Ovary (tissue), 3 donors: ENCODE measurements around the gene MYL11.

ENCODE experiments used
- POLR2A ChIP-seq: fragments of 450-650 bp; IDR thresholded peaks from one replicate; pipeline ENCODE4 v1.6.1; 2017; ENCODE audit warnings: antibody characterized with exemption, mild to moderate bottlenecking, moderate library complexity
- TF ChIP-seq, protein P1 (sequence below), 3 donors: fragments of 450-650 bp in 2 of 3; fragments of 200-600 bp in 1 of 3; IDR thresholded peaks; one replicate each; pipeline versions ENCODE4 v1.5.1 to v1.8.0; 2016 to 2022; ENCODE audit warnings: antibody characterized with exemption in 3 of 3, mild to moderate bottlenecking in 1 of 3
- donor health status: DM: no; HTN: no; CAD: no.

DNA sequence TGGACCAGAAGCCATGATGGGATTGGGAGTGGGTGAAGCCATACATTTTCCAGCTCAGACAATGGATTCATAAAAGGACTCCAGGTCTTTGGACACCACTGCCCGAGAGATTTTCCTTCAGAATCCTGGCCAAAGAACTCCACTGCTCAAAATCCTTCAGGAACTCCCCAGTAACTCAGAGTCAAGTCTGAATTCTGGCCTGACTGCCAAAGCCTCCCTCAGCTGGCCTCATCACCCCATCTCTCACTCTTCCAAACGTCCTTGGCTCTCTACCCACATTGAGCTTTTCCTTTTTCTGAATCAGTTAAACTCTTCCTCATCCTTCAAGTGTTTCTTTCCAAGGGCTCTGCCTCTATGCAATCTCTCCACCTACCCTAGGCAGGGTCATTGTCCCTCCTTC is 8.9 kb downstream of the MYL11 start:
- TF ChIP-seq, protein P1, sequence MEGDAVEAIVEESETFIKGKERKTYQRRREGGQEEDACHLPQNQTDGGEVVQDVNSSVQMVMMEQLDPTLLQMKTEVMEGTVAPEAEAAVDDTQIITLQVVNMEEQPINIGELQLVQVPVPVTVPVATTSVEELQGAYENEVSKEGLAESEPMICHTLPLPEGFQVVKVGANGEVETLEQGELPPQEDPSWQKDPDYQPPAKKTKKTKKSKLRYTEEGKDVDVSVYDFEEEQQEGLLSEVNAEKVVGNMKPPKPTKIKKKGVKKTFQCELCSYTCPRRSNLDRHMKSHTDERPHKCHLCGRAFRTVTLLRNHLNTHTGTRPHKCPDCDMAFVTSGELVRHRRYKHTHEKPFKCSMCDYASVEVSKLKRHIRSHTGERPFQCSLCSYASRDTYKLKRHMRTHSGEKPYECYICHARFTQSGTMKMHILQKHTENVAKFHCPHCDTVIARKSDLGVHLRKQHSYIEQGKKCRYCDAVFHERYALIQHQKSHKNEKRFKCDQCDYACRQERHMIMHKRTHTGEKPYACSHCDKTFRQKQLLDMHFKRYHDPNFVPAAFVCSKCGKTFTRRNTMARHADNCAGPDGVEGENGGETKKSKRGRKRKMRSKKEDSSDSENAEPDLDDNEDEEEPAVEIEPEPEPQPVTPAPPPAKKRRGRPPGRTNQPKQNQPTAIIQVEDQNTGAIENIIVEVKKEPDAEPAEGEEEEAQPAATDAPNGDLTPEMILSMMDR (IDR thresholded peaks at IDR 0.05) = no peak
- TF ChIP-seq POLR2A = no peak
